GM12892 (cell line): ENCODE data around the gene IRF2. TPM values are rescaled to one million over a fixed set of nuclear protein-coding genes. Genes with fewer than 3 reads are reported as not detected.

Source experiments
- DNase-seq: peaks from one replicate; pipeline ENCODE4 v3.0.0; 2011; ENCODE audit not compliant: insufficient read length
- FAIRE-seq: peaks from 2 replicates; lab custom pipeline; 2011; peaks lifted over from hg19 to GRCh38; lab: Jason Lieb, UNC
- POLR2A ChIP-seq: IDR thresholded peaks from 2 replicates; pipeline ENCODE4 v1.6.1; 2011; ENCODE audit warnings: low read depth, low read length, control low read depth
- POLR2AphosphoS5 ChIP-seq: IDR thresholded peaks from 2 replicates; pipeline ENCODE4 v1.6.1; 2011; ENCODE audit warnings: low read depth, low read length, control low read depth
- TAF1 ChIP-seq: IDR thresholded peaks from 2 replicates; pipeline ENCODE4 v1.6.1; 2011; ENCODE audit warnings: low read depth, mild to moderate bottlenecking, control low read depth, low read length, borderline replicate concordance
- polyA plus RNA-seq: library from polyadenylated mRNA; unstranded; fragments of >200 nt; gene quantifications from one replicate; pipeline ENCODE4 v1.2.1, GENCODE V29; 2012; ENCODE audit warnings: missing spikeins, inconsistent platforms; ENCODE audit not compliant: missing spikeins

Gene IRF2
- polyA plus RNA-seq: 68.6 TPM

DNA sequence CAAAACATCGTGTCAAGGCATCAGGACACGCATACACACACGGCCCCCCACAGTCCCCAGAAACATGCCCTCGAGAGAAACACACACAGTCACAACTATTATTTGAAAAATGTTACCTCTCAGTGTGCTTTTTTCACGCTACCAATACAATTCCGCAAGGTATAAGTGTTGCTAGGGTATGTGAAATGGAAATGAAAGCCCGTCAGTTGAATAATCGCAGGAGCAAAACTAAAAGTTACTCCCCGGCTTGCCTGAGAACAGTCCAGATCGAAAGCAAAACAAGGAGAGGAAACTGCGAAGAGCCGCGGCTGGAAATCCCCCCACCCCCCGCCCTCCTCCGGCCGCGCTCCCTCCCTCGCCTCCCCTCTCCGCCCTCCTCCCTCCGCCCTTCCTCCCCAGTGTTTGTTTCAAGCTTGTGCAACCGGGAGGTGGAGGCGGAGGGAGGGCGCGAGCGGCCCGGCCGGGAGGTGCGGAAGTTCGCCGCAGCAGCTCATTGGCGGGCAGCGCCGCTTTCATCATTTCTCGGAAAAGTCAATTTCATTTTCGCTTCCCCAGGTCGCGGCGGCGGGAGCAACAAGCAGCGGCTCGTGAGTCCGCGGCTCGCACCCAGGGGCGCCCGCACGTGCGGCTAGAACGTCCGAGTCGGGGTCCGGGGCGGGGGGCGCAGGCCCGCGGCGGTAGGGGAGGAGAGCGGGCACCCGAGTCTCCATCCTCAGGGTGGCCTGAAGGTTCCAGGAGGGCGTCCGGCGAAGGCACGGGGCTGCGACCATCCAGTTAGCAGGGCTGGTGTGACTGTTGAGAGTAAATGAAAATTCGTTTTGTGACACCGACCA, at the start of gene IRF2:
IRF2 (minus strand) TSS at position 288 of the 833 bp plus-strand sequence. CDS start 45,486 bp downstream, outside the sequence.
- DNase-seq (peak; percentile 88), FAIRE-seq (peak; percentile 93)
- TF ChIP-seq POLR2AphosphoS5 (no peak), POLR2A (peak; percentile 65; the same call in 1 of the 2 replicates), TAF1 (peak; percentile 62)

DNA sequence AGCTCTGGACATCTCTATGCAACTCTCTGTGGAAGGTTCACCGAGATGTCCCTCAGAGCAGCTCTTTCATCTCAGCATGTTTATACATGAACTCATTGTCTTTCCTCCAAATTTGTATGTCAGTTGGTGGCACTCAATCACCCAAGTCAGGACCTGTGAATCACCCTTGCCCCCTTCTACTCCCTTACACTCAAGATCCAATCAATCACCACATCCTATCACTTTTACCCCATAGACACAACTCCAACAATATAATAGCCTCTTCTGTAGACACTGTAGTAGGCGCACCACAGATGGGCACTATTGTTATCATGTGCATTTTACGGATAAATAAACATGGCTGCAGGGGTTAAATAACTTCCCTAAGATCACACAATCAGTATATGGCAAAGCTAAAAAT, 41.3 kb upstream of the IRF2 start:
- DNase-seq (no peak), FAIRE-seq (peak; percentile 72)
- no peak for TF ChIP-seq TAF1
- TF ChIP-seq POLR2A: no peak
- no peak for TF ChIP-seq POLR2AphosphoS5

DNA sequence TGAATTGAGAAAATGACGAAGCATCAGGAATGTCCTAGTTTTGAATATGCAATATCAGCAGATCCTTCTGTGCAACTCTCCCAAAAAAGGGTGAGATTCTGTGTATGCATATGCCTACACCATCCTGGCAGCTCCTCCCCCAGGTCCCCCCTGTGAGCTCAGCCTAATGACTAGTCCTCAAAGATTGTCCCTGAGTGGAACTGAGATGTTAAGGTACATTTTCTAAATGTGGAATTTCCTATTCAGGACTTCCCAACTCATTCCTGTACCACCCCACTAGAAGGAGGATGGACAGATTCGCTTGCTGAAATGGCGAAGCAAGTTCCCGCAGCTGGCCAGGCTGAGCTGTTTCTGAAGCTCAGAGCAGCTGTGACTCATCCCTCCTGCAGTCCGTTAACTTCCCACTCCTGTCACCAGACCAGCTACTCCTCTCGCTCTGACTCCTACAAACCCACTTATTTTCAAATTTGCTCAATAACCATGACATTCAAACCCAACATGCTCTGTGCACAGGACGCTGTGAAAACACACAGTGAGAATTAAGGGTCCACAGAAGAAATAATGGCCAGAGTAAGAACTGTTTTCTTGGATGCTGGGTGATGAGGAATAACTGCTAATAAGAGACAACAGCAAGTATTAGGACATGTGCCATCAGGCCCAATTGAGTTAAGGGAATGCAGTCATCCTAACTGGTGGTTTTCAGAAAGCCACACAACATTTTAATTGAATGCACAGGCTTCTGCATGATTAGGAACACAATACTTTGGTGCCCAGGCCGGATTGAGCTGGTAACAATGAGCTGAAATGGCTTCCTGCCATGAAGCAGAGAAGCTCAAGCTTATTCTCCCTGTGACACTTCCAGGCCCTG, 40.0 kb upstream of the IRF2 start:
- DNase-seq (peak; percentile 73), FAIRE-seq (peak; percentile 95)
- TF ChIP-seq POLR2AphosphoS5: peak; percentile 79; the same call in 1 of the 2 replicates
- peak; percentile 6; the same call in 1 of the 2 replicates for TF ChIP-seq TAF1
- TF ChIP-seq POLR2A: peak; percentile 32; the same call in 1 of the 2 replicates

DNA sequence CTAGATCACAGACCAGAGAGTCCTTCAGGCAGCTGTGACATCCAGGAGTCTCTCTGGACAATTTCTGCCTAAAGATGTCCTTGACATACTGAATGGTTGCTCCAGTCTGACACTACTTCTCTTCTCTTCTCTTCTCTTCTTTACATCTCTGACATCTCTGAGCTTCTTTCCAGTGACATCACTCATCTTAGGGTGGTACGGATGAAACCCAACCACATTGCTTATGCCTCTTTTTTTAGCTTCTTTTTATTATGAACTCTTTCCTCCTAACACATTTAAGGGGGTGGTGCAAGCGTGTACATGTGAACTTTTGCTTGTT, 39.4 kb upstream of the IRF2 start:
- DNase-seq: no peak
- no peak for FAIRE-seq
- TF ChIP-seq POLR2A: no peak
- no peak for TF ChIP-seq POLR2AphosphoS5
- no peak for TF ChIP-seq TAF1

DNA sequence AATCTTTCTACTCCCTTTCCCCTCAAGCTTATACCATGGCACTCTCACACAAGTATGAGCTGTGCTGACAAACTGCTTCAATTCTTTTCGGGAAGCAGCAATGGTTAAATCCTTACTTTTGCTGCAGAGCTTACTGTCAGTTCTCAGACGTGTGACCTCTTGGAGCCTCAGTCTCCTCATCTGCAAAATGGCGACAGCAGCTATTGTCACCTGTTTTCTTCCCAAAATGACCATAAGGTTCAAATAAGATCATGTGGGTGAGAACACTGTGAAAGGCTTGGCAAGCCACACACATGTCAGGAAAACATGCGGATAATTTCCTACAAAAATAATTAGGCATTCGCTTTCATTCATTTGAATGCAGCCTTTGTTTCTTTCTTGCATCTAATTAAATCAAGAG, 36.8 kb upstream of the IRF2 start:
- no peak for FAIRE-seq
- no peak for TF ChIP-seq POLR2AphosphoS5
- no peak for TF ChIP-seq POLR2A
- TF ChIP-seq TAF1: no peak
- no peak for DNase-seq

DNA sequence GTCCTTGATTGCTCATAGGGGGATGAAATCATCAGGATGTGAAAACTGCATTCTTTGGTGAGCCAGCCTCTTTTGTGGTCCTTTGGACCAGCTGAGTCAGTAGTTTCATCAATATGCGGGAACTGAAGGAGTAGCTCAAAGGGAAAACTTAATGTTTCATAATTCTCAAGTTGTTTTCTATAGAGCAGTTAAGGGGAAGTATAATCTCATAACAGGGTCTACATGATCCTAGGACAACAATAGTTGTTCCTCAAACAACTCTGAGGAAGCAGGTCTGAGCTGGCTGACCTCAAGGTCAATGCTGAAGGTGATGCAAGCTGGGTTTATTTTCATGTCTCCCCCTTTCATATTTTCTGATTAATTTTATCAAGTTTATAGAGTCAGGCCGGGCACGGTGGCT, 36.1 kb upstream of the IRF2 start:
- TF ChIP-seq TAF1 (no peak), POLR2AphosphoS5 (no peak), POLR2A (no peak)
- FAIRE-seq: no peak
- DNase-seq: no peak

DNA sequence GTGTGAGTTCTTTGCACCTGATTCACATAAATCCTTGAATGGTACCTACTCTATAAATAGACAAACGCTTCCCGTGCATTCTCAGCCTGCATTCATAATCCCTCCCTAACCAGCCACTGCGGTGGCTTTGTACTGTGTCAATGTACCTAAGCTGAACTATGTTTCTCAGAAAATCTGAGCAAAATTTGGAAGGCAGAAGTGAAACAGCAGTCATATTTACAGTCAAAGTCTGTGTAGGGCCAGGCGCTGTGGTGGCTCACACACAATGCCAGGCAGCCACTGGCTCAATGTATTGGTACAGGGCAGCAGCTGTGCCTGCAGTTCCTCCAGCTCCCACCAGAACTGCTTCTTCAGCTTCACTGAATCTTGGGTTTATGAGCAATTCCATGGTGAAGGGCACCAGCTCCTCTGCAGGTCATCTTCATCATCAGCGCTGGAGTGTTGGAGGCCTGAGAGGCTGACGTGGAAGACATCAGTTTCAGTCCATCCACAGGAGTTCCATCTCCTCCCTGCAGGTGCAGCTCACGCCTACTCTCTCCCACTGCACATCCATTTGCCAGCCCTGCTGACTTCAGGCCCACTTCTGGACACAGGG, 32.3 kb upstream of the IRF2 start:
- FAIRE-seq (peak; percentile 98), DNase-seq (peak; percentile 52)
- TF ChIP-seq POLR2A: no peak; the same call in 1 of the 2 replicates
- TF ChIP-seq POLR2AphosphoS5: peak; percentile 54; the same call in 1 of the 2 replicates
- TF ChIP-seq TAF1: no peak

DNA sequence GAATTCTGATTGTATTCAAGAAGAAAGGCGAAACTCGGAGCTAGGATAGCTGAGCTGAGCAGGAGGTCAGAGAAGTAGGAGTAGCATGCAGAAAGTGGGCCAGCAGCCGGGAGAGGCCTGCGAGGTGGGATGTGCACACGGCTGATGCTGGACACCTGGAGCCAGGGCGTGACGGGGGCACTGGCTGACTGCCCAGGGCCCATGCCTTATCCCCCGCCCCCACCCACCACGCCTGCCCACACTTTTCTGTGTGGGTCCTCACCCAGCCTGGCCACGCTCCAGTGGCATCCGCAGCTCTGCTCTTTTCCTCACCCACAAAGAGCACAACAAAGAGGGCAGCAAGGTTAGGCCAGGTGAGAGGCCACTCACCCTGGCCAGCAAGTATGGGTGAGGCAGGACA, 30.0 kb upstream of the IRF2 start:
- no peak for TF ChIP-seq POLR2A
- TF ChIP-seq POLR2AphosphoS5: no peak
- no peak for TF ChIP-seq TAF1
- DNase-seq: no peak
- FAIRE-seq: peak; percentile 27

DNA sequence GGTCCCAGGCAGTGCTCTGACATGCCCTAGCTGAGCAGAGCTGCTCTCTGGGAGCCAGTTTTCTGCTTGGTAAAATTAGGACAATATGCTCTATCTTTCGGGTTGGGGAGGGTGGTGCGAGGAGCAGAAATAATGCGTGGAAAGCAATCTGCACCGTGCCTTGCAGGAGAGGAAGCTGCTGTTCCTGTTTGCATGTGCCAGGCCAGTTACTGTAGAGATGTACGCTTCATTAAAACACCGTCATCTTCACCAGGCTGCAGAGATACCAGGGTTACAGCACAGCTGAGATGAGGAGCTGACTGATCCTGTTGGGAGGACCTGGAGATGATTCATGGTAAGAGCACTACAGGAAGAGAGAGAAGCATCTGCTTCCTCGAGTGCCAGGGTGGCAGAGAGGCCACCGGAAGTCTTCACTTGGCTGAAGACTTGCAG, 29.5 kb upstream of the IRF2 start:
- no peak for FAIRE-seq

DNA sequence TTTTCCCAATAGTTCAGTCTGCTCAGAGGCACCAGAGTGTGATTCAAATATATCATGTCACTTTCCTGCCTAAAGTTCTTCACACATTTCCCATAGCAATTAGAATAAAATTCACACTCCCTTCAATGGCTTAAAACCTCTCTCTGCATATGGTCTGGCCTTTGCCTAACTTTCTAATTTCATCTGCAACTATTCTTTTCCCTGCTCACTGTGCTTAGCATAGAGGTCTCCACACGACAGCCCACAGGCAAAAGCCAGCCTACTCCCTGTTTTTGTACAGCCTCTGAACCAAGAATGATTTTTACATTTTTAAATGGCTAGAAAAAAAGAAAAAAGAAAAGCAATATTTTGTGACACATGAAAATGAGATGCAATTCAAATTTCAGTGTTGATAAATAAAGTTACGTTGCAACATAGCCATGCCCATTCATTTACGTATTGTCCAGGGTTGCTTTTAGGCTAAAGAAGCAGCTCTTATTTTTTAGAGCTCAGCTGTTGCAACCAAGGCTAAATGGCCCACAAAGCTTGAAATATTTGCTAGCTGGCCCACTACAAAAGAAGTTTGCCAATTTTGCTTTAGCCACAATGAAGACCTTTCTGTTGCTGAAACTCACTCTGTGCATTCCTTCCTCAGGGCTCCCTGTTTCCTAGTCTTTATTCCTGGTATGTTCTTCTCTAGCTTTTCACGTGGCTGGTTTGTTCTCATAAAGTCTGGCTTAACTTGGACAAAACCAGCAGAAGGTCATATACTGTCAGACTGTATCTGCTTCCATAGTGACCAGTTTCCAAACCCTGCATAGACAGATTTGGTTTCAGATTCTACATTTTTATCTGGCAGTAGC, 26.6 kb upstream of the IRF2 start:
- TF ChIP-seq POLR2A: no peak
- TF ChIP-seq POLR2AphosphoS5: no peak
- no peak for TF ChIP-seq TAF1
- no peak for DNase-seq
- FAIRE-seq: no peak

More for the DNA sequence above, 29.5 kb upstream of the IRF2 start:
- TF ChIP-seq TAF1 (no peak), POLR2AphosphoS5 (no peak), POLR2A (no peak)
- no peak for DNase-seq

DNA sequence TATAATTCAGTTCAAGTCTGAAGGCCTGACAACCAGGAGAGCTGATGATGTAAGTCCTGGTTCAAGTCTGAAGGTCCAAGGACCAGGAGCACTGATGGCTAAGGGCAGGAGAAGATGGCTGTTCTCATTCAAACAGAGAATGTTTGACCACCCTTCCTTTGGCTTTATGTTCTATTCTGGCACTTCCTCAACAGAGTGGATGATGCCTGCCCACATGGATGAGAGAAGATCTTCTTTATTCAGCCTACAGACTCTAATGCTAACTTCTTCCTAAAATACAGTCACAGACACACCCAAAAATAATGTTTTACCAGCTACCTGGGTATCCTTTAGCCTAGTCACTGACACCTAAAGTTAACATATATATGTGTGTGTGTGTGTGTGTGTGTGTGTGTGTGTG, 25.6 kb upstream of the IRF2 start:
- FAIRE-seq: no peak
- TF ChIP-seq POLR2A: no peak
- no peak for TF ChIP-seq TAF1
- TF ChIP-seq POLR2AphosphoS5: no peak
- no peak for DNase-seq
